Transverse colon (tissue), 4 donors: Measurements from ENCODE around the gene GABRG3. TPM values are rescaled to one million over a fixed set of nuclear protein-coding genes. Genes with fewer than 3 reads are reported as not detected.

Experiments used
- DNase-seq: peaks from one replicate; pipeline ENCODE4 v3.0.0-alpha.2; 2019
- H3K27ac ChIP-seq, 4 donors: fragments of 200-600 bp; sonication (generic); 2 replicates each; pipeline ENCODE4 v1.5.1; 2016 to 2018; ENCODE audit warnings: inconsistent platforms in 4 of 4
- H3K27me3 ChIP-seq: fragments of 200-600 bp; sonication (generic); 2 replicates; pipeline ENCODE4 v1.5.1; 2017; ENCODE audit warnings: inconsistent platforms
- H3K36me3 ChIP-seq, 4 donors: fragments of 200-600 bp; sonication (generic); 2 replicates each; pipeline ENCODE4 v1.5.1; 2017 to 2019; ENCODE audit warnings: inconsistent platforms in 4 of 4
- H3K4me1 ChIP-seq, 4 donors: fragments of 200-600 bp; sonication (generic); 2 replicates each; pipeline ENCODE4 v1.5.1; 2017 to 2020; ENCODE audit warnings: inconsistent platforms in 4 of 4
- H3K4me3 ChIP-seq, 4 donors: fragments of 200-600 bp; sonication (generic); 1 replicate in 1 of 4; 2 replicates in 3 of 4; pipeline versions ENCODE4 v1.5.1 to v1.6.1; 2017 to 2019; ENCODE audit warnings: inconsistent platforms in 4 of 4
- H3K9me3 ChIP-seq, 2 donors: fragments of 200-600 bp; sonication (generic); 2 replicates each; pipeline ENCODE4 v1.5.1; 2017 to 2019; ENCODE audit warnings: inconsistent platforms in 2 of 2
- CTCF ChIP-seq, 5 experiments: fragments of 200-600 bp in 3 of 5; fragments of 450-650 bp in 2 of 5; sonication (generic) in 3 of 5; IDR thresholded peaks; 1 replicate in 2 of 5; 2 replicates in 3 of 5; pipeline ENCODE4 v1.5.1; 2016 to 2017; ENCODE audit warnings: antibody characterized with exemption in 5 of 5, inconsistent platforms in 3 of 5, mild to moderate bottlenecking in 2 of 5, moderate library complexity in 1 of 5
- EP300 ChIP-seq: sonication (generic); formaldehyde crosslinking; IDR thresholded peaks from one replicate; pipeline ENCODE4 v1.6.1; 2017; ENCODE audit warnings: antibody characterized with exemption, low read depth
- POLR2A ChIP-seq: fragments of 450-650 bp; IDR thresholded peaks from one replicate; pipeline ENCODE4 v1.6.1; 2016; ENCODE audit warnings: antibody characterized with exemption, mild to moderate bottlenecking, moderate library complexity
- POLR2AphosphoS5 ChIP-seq, 3 donors: sonication (generic); formaldehyde crosslinking; IDR thresholded peaks; one replicate each; pipeline ENCODE4 v1.6.1; 2016; ENCODE audit warnings: antibody characterized with exemption in 3 of 3
- WGBS, 2 donors: methylation state at CpG; one replicate each; pipeline ENCODE4 v1.1.5; 2018; ENCODE audit warnings: low coverage in 1 of 2; 5-methylcytosine and 5-hydroxymethylcytosine counted together
- in situ Hi-C, 4 donors: fragments of 200-750 bp; cut with MboI; loops; one replicate each; pipeline versions ENCODE4 v1.15.0 to v1.15.1; 2017; ENCODE audit warnings: low sequenced_read_pairs in 3 of 4, low pct_ligation_motif_present in 1 of 4, low pct_unique_long_range_greater_than_20kb in 1 of 4
- intact Hi-C: fragments of 100-400 bp; cut with DNase I; formaldehyde crosslinking; loops from one replicate; pipeline ENCODE4 v1.15.1; 2023; ENCODE audit warnings: low total_unique reads
- small RNA-seq, 4 donors: library from RNA; depleted of rRNA; stranded (forward); fragments of <200 nt; gene quantifications; one replicate each; pipeline ENCODE3, GENCODE V24; 2016
- total RNA-seq, 4 donors: library from RNA; depleted of rRNA; stranded (reverse); fragments of >200 nt; gene quantifications; one replicate each; pipeline ENCODE4 v1.1.0, GENCODE V29; 2016

Gene GABRG3
- total RNA-seq, 4 donors from 2014 or later, result not detected

- Histone ChIP-seq H3K27me3 (no peaks in the 10 kb centered on the region), H3K36me3 (no peaks in the 10 kb centered on the region), H3K4me1 (no peaks in the 10 kb centered on the region), H3K27ac (no peak overlapping the region), H3K4me3 (no peak overlapping the region), H3K9me3 (no peaks in the 10 kb centered on the region)
- DNase-seq, result no peak
- WGBS, 2 donors, result 67 to 89% methylated on average over 1 of the region's 1 CpG
- in situ Hi-C loops, result no loop called here
- no peak for TF ChIP-seq POLR2AphosphoS5 (IDR thresholded peaks at IDR 0.05)
- TF ChIP-seq EP300, result no peak
- TF ChIP-seq POLR2A, result no peak
- TF ChIP-seq CTCF (IDR thresholded peaks at IDR 0.05), result no peak
- intact Hi-C loops, result no loop called here
Observed at GRCh38 chr15:27589782-27590181, 618.8 kb downstream of the GABRG3 start.

Small RNA genes lying within 50 kb of the gene (small RNA-seq; reads per million reads assigned to genes)
- gene RNA5SP391 (0 reads per million in 4 donors), gene SERPINE4P (0 reads per million in 4 donors)

Other genes with a start within 250 kb of the GABRG3 start
- 1 to 10 TPM in 2 of 4 donors, under 1 TPM in 2; 0.20 to 3.8 (median 1.2) TPM for gene GABRB3, start 198.1 kb upstream of the GABRG3 start, total RNA-seq
- not detected for gene GABRA5, start 104.1 kb upstream of the GABRG3 start, total RNA-seq